Gastrocnemius medialis (tissue), 4 donors: ENCODE data around the gene CCDC134. TPM values are rescaled to one million over a fixed set of nuclear protein-coding genes. Genes with fewer than 3 reads are reported as not detected.
A peak's percentile ranks its signal among the peaks of the same experiment; 100 is the strongest.

Experiments
- ATAC-seq, 2 donors: fragments of 150-250 bp; one replicate each; pipeline ENCODE4 v1.9.1; 2016
- DNase-seq, 2 donors: peaks; one replicate each; pipeline ENCODE4 v3.0.0-alpha.2; 2019
- H3K27ac ChIP-seq, 4 donors: fragments of 200-600 bp; sonication (generic); 1 replicate in 1 of 4; 2 replicates in 3 of 4; pipeline ENCODE4 v1.5.1; 2016 to 2018; ENCODE audit warnings: mild to moderate bottlenecking in 2 of 4, moderate library complexity in 1 of 4
- H3K27me3 ChIP-seq, 3 donors: fragments of 200-600 bp; sonication (generic) in 2 of 3; 1 replicate in 1 of 3; 2 replicates in 2 of 3; pipeline versions ENCODE4 v1.5.1 to v1.6.0; 2016 to 2019; ENCODE audit warnings: mild to moderate bottlenecking in 1 of 3, moderate library complexity in 1 of 3
- H3K36me3 ChIP-seq, 2 donors: fragments of 200-600 bp; sonication (generic) in 1 of 2; one replicate each; pipeline ENCODE4 v1.5.1; 2017 to 2018
- H3K4me1 ChIP-seq, 2 donors: fragments of 200-600 bp; sonication (generic) in 1 of 2; one replicate each; pipeline ENCODE4 v1.5.1; 2016 to 2017; ENCODE audit warnings: mild to moderate bottlenecking in 2 of 2
- H3K4me3 ChIP-seq, 4 donors: fragments of 200-600 bp; sonication (generic) in 3 of 4; 1 replicate in 1 of 4; 2 replicates in 3 of 4; pipeline ENCODE4 v1.5.1; 2016 to 2019; ENCODE audit warnings: mild to moderate bottlenecking in 2 of 4
- H3K9me3 ChIP-seq, 3 donors: fragments of 200-600 bp; sonication (generic) in 2 of 3; 1 replicate in 1 of 3; 2 replicates in 2 of 3; pipeline ENCODE4 v1.5.1; 2016 to 2019
- CTCF ChIP-seq, 5 experiments: fragments of 450-650 bp in 3 of 5; fragments of 200-600 bp in 2 of 5; sonication (generic) in 2 of 5; IDR thresholded peaks in 4 of 5; conservative IDR thresholded peaks in 1 of 5; 1 replicate in 4 of 5; 2 replicates in 1 of 5; pipeline ENCODE4 v1.5.1; 2016 to 2019; ENCODE audit warnings: antibody characterized with exemption in 5 of 5, mild to moderate bottlenecking in 3 of 5, moderate library complexity in 3 of 5
- POLR2A ChIP-seq, 2 donors: fragments of 450-650 bp; IDR thresholded peaks; one replicate each; pipeline ENCODE4 v1.6.1; 2017; ENCODE audit warnings: antibody characterized with exemption in 2 of 2, mild to moderate bottlenecking in 2 of 2, moderate library complexity in 2 of 2
- in situ Hi-C, 4 donors: fragments of 200-750 bp; cut with MboI; loops; one replicate each; pipeline versions ENCODE4 v1.15.0 to v1.8.0; 2017; ENCODE audit warnings: low sequenced_read_pairs in 4 of 4
- intact Hi-C: fragments of 100-400 bp; cut with DNase I; formaldehyde crosslinking; loops from one replicate; pipeline ENCODE4 v1.15.1; 2023; ENCODE audit warnings: low total_unique reads
- total RNA-seq, 4 donors: library from RNA; depleted of rRNA; stranded (reverse); fragments of >200 nt; gene quantifications; one replicate each; pipeline versions ENCODE4 v1.1.0 to v1.2.3, GENCODE V29; 2016

Gene CCDC134
- total RNA-seq, 4 donors from 2014 or later = 3.3 to 7.7 (median 6.0) TPM

GRCh38 chr22:41819257-41819656 is 18.8 kb downstream of the CCDC134 start:
- no peak for DNase-seq
- in situ Hi-C loops (no loop called here), intact Hi-C loops (no loop called here)
- H3K9me3 ChIP-seq = no peaks in the 10 kb centered on the region
- H3K4me3 ChIP-seq = no peak overlapping the region
- no peak for ATAC-seq
- no peak overlapping the region for H3K27ac ChIP-seq
- TF ChIP-seq CTCF (IDR thresholded peaks at IDR 0.05 in 4 of 5, conservative IDR thresholded peaks at IDR 0.05 in 1 of 5) (no peak), POLR2A (IDR thresholded peaks at IDR 0.05) (no peak)
- peaks cover 14 to 22% of the 10 kb centered on the region in 2 donors for H3K4me1 ChIP-seq
- H3K27me3 ChIP-seq = no peaks in the 10 kb centered on the region
- H3K36me3 ChIP-seq = no peaks in the 10 kb centered on the region

- no peak for DNase-seq
- H3K9me3 ChIP-seq = no peaks in the 10 kb centered on the region
- H3K27ac ChIP-seq = no peak overlapping the region
- intact Hi-C loops (no loop called here), in situ Hi-C loops (loop anchor here in 3 of 4 donors (5.0 to 10.0 kb wide), 2 partner anchors 122 to 124 kb away; partner anchors contain the start of gene CENPM (in 1 of the 3))
- TF ChIP-seq CTCF (IDR thresholded peaks at IDR 0.05 in 4 of 5, conservative IDR thresholded peaks at IDR 0.05 in 1 of 5) = no peak
- H3K4me3 ChIP-seq = no peak overlapping the region
- peaks cover 19 to 23% of the 10 kb centered on the region in 2 donors for H3K4me1 ChIP-seq
- H3K36me3 ChIP-seq = no peaks in the 10 kb centered on the region
- no peak for ATAC-seq
- H3K27me3 ChIP-seq = no peaks in the 10 kb centered on the region
These were observed 20.0 kb downstream of the CCDC134 start for GRCh38 chr22:41820447-41820846.

GRCh38 chr22:41821471-41822316 is 21.2 kb downstream of the CCDC134 start:
- DNase-seq = no peak
- Histone ChIP-seq H3K4me1 (peaks cover 20 to 22% of the 10 kb centered on the region in 2 donors), H3K36me3 (no peaks in the 10 kb centered on the region), H3K4me3 (no peak overlapping the region), H3K27ac (no peak overlapping the region), H3K27me3 (no peaks in the 10 kb centered on the region), H3K9me3 (no peaks in the 10 kb centered on the region)
- no peak for ATAC-seq
- TF ChIP-seq POLR2A (IDR thresholded peaks at IDR 0.05) (no peak), CTCF (IDR thresholded peaks at IDR 0.05 in 4 of 5, conservative IDR thresholded peaks at IDR 0.05 in 1 of 5) (no peak)
- in situ Hi-C loops (loop anchor here in 3 of 4 donors (5.0 to 10.0 kb wide), 2 partner anchors 121 to 123 kb away; partner anchors contain the start of gene CENPM (in 1 of the 3)), intact Hi-C loops (loop anchor here (1.0 kb wide), 2 partner anchors 36 to 120 kb away; no protein-coding TSS in a partner anchor)

GRCh38 chr22:41822317-41823057 is 22.0 kb downstream of the CCDC134 start:
- no peak overlapping the region for H3K27ac ChIP-seq
- DNase-seq (no peak), ATAC-seq (peak in 1 of 2 donors; percentile 41)
- no peaks in the 10 kb centered on the region for H3K36me3 ChIP-seq
- no peak overlapping the region for H3K4me3 ChIP-seq
- TF ChIP-seq POLR2A (IDR thresholded peaks at IDR 0.05) = no peak
- TF ChIP-seq CTCF (IDR thresholded peaks at IDR 0.05 in 4 of 5, conservative IDR thresholded peaks at IDR 0.05 in 1 of 5) = peak; percentile 50 to 72 (median 65)
- no peaks in the 10 kb centered on the region for H3K9me3 ChIP-seq
- intact Hi-C loops = loop anchor here (1.0 kb wide), 2 partner anchors 35 to 119 kb away; no protein-coding TSS in a partner anchor
- no peaks in the 10 kb centered on the region for H3K27me3 ChIP-seq
- in situ Hi-C loops = loop anchor here in 3 of 4 donors (5.0 to 10.0 kb wide), 2 partner anchors 120 to 122 kb away; partner anchors contain the start of gene CENPM (in 1 of the 3)
- H3K4me1 ChIP-seq = peaks cover 22 to 24% of the 10 kb centered on the region in 2 donors
